Activated T-cell treated with anti-CD3 and anti-CD28 coated beads, Interleukin-2, amount 50 U/mL, for 72 hours (primary cell): ENCODE measurements around the gene ACACA. TPM values are rescaled to one million over a fixed set of nuclear protein-coding genes. Genes with fewer than 3 reads are reported as not detected.
A peak's percentile ranks its signal among the peaks of the same experiment; 100 is the strongest.
"Not testable (repeated sequence)": the region's sequence is repeated elsewhere in the genome, so short reads cannot be mapped to it uniquely, and the experiment has no call there.

Experiments
- ATAC-seq, 2 donors: fragments of 150-1000 bp; cut with Tn5 transposase; replicated peaks in 1 of 2; 2 replicates each; pipeline ENCODE4 v1.10.0; 2021; ENCODE audit warnings: moderate library complexity in 2 of 2, mild to moderate bottlenecking in 1 of 2
- DNase-seq, 2 donors: peaks; one replicate each; pipeline ENCODE4 v3.0.0; 2021 to 2022; ENCODE audit warnings: mixed read lengths in 1 of 2
- H3K27ac Mint-ChIP-seq: one replicate; pipeline ENCODE4 v1.8.0; 2022; ENCODE audit warnings: mild to moderate bottlenecking, moderate library complexity, mixed read lengths
- H3K27me3 Mint-ChIP-seq: one replicate; pipeline ENCODE4 v1.8.0; 2022; ENCODE audit warnings: low read depth, mixed read lengths
- H3K36me3 Mint-ChIP-seq, 2 donors: one replicate each; pipeline ENCODE4 v1.8.0; 2022; ENCODE audit warnings: mixed read lengths in 2 of 2, mild to moderate bottlenecking in 1 of 2; ENCODE audit not compliant: insufficient read depth in 2 of 2
- H3K4me1 Mint-ChIP-seq: one replicate; pipeline ENCODE4 v1.8.0; 2022; ENCODE audit warnings: low read depth, mixed read lengths
- H3K4me3 Mint-ChIP-seq, 2 donors: one replicate each; pipeline ENCODE4 v1.8.0; 2022; ENCODE audit warnings: mild to moderate bottlenecking in 2 of 2, mixed read lengths in 2 of 2, moderate library complexity in 2 of 2
- H3K9me3 Mint-ChIP-seq, 2 donors: one replicate each; pipeline ENCODE4 v1.8.0; 2022; ENCODE audit warnings: mixed read lengths in 2 of 2
- total RNA-seq, 2 donors: library from RNA; stranded (reverse); gene quantifications; one replicate each; pipeline ENCODE4 v1.2.3, GENCODE V29; 2022

Gene ACACA
- 10 to 100 TPM; 53.2 to 53.3 TPM for total RNA-seq

DNA sequence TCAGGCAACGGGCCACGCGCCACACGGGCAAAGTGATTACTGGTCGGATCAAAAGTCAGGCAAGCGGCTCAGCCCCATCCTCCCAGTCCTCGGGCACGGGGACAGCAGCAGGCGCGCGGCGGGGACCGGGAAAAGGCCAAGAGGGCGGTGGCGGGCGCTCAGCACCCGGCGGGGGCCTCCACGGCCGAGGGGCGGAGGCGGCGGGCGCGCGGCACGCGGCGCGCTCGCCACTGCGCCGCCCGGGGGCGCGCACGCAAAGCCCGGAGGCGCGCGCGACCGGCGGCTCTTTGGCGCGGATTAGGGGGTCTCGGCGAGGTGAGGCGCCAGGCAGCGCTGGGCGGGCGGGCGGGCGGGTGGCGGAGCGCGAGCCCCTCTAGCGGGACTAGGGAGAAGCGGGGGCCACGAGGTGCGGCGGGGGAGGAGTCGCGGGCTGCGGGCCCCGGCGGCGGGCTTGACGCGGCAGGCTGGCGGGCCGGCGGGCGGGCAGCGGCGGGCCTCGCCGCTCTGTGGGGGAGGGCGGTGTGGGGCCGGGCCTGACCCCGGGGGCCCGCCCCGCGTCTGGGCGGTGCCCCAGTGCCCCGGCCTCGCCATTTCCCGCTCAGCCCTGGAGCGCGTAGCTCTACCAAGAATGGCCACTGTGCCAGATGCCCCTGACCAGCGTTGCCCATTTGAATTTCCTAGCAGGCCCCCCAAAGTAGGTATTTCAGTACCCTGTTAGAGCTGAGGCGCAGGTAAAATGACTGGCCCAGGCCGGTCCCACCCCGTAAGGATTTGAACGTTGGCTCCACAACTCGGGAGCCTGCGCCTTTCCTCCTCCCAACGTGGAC lies at the start of gene ACACA, which contains the start of gene TADA2A:
TSS of gene ACACA (minus strand) at position 202 of the 827 bp plus-strand sequence. CDS start 537 bp downstream, outside the sequence.
TSS of gene TADA2A (plus strand) at position 252 of the 827 bp plus-strand sequence. CDS start 4,480 bp downstream, outside the sequence.
- Mint-ChIP-seq H3K36me3 (peaks cover 10 to 24% of the 10 kb centered on the region in 2 donors), H3K4me3 (peak within 1 kb of the TSS; percentile 95 to 96), H3K4me1 (peaks cover 69% of the 10 kb centered on the region), H3K27me3 (no peaks in the 10 kb centered on the region), H3K9me3 (no peaks in the 10 kb centered on the region), H3K27ac (peak within 1 kb of the TSS; percentile 93)
- ATAC-seq (peak; percentile 94 to 96), DNase-seq (peak; percentile 86 to 90)

DNA sequence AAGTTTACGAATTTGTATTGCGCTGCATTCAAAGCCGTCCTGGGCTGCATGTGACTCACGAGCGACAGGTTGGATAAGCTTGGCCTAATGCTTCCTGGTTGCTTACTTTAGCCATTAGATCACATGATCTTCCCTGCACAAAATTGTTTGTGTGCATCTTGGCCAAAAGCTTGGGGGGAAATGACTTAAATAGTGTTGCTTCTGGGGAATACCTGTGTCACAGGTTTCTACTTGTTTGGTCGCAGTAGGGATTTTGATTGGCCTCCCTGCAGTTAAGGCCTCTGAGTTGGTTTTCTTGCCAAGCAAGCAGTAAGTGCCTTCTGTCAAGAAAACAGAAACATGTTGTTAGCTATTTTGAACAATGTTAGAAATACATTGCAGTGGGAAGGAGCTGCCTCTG lies 43.5 kb upstream of the ACACA start:
- Mint-ChIP-seq H3K27me3 (no peaks in the 10 kb centered on the region), H3K4me1 (no peaks in the 10 kb centered on the region), H3K27ac (no peak overlapping the region), H3K36me3 (peaks cover 0 to 9% of the 10 kb centered on the region in 2 donors), H3K4me3 (no peak overlapping the region), H3K9me3 (no peaks in the 10 kb centered on the region)
- ATAC-seq, result no peak
- no peak for DNase-seq

DNA sequence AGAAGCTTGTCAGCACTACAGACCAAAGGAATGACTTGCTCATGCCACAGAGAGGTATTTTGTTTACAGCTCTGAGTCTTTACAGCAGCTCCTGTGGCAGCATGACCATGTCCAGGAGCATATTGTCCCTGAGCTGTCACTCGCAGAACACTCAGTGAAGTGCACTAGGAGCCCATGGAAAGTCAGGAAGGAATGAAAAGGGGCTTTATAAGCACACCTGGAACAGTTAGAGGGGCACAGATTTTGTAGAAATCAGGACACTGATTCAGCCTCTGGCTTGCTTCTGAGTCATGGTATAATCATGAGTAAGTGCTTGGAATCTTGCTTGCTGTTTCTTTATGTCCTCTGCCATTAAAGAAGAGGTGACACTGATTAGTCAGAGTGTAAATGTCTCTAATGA lies 41.0 kb upstream of the ACACA start:
- DNase-seq (no peak), ATAC-seq (peak in 1 of 2 donors; percentile 58)
- Mint-ChIP-seq H3K36me3 (peaks cover 0 to 10% of the 10 kb centered on the region in 2 donors), H3K4me3 (no peak overlapping the region), H3K27me3 (no peaks in the 10 kb centered on the region), H3K4me1 (no peaks in the 10 kb centered on the region), H3K27ac (peak overlapping the region; percentile 51), H3K9me3 (no peaks in the 10 kb centered on the region)

DNA sequence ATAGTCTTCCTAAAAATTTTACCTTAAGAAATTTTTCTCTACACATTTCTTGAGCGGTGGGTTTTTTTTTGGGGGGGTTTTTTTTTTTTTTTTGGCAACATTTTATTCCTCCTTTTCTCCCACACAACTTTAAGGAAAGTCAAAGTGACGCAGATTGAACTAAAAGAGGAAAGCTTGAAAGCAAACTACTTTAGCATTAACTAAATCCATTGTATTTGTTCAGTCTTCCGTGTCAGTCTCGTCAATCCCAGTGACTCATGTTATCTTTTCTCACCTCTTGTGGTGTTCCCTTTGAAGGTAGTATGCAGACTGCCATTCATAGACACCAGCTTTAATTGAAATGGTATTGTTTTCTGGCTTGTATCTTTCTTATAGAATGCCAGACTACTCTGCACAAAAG lies 39.4 kb upstream of the ACACA start:
- no peaks in the 10 kb centered on the region for H3K9me3 Mint-ChIP-seq
- no peaks in the 10 kb centered on the region for H3K27me3 Mint-ChIP-seq
- H3K36me3 Mint-ChIP-seq, result peaks cover 2 to 14% of the 10 kb centered on the region in 2 donors
- H3K4me1 Mint-ChIP-seq, result no peaks in the 10 kb centered on the region
- ATAC-seq, result no peak
- no peak overlapping the region for H3K4me3 Mint-ChIP-seq
- no peak overlapping the region for H3K27ac Mint-ChIP-seq
- DNase-seq, result no peak

DNA sequence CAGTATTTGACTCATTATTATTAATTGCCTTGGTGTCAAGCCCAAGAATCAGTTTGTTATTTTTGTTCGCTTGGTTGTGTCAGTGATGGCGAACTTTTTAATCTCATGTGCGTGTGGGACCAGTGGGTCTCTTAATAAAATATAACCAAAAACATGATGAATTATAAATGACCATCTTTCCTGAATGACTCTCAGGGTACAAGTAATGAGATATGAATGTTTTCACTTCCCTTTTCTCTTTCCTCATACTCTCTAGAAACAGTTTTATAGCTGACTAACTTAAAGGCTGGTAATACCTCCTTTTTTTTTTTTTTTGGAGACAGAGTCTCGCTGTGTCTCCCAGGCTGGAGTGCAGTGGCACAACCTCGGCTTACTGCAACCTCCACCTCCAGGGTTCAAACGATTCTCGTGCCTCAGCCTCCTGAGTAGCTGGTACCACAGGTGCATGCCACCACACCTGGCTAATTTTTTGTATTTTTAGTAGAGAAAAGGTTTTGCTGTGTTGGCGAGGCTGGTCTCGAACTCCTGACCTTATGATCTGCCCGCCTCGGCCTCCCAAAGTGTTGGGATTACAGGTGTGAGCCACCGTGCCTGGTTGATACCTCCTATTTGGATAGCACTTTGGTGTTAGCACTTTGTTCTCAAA lies 34.9 kb upstream of the ACACA start:
- DNase-seq, H3K27me3 Mint-ChIP-seq, H3K4me3 Mint-ChIP-seq, H3K9me3 Mint-ChIP-seq, H3K4me1 Mint-ChIP-seq, H3K27ac Mint-ChIP-seq, ATAC-seq: not testable (repeated sequence)
- peaks cover 8 to 23% of the 10 kb centered on the region in 2 donors for H3K36me3 Mint-ChIP-seq

DNA sequence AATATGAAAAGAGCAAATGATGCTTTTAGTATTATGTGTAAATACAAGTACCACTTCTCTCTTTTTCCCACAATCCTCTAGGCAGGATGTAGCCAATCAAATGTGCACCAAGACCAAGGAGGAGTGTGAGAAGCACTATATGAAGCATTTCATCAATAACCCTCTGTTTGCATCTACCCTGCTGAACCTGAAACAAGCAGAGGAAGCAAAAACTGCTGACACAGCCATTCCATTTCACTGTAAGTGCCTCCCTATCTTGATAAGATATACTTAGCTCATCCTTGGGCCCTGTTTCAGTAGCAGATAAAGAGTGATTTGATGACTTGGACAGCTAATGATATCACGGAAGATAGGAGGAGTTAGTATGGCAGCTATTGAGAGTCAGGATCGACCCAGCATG lies 33.8 kb upstream of the ACACA start:
- H3K27ac Mint-ChIP-seq, result no peak overlapping the region

DNA sequence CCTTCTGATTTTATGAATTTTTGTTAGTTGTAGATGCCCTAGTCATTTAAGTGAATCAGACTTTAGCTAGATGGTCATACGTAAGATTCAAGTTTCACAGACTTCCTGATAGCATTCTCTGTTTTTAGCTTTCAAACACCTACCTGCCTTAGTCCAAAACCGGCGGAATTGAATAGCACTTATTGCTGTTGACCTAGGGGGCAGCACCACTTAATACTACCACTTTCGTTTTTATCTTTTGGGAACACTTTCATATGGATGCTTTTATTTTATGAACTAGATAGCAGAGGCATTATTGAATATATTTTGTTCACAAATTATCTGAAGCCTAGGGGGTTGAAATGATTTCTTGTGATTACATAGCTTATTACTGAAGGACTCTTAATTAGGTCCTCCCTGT lies 31.5 kb upstream of the ACACA start:
- H3K27me3 Mint-ChIP-seq, result no peaks in the 10 kb centered on the region
- no peaks in the 10 kb centered on the region for H3K4me1 Mint-ChIP-seq
- H3K36me3 Mint-ChIP-seq, result peaks cover 11 to 24% of the 10 kb centered on the region in 2 donors
- no peak for DNase-seq
- no peak overlapping the region for H3K27ac Mint-ChIP-seq
- H3K4me3 Mint-ChIP-seq, result no peak overlapping the region
- no peak for ATAC-seq
- no peaks in the 10 kb centered on the region for H3K9me3 Mint-ChIP-seq

More for the DNA sequence above, 33.8 kb upstream of the ACACA start:
- H3K4me3 Mint-ChIP-seq, result no peak overlapping the region
- no peaks in the 10 kb centered on the region for H3K9me3 Mint-ChIP-seq
- ATAC-seq (peak in 1 of 2 donors; percentile 25), DNase-seq (no peak)
- H3K27me3 Mint-ChIP-seq, result no peaks in the 10 kb centered on the region
- H3K4me1 Mint-ChIP-seq, result no peaks in the 10 kb centered on the region
- H3K36me3 Mint-ChIP-seq, result peaks cover 10 to 25% of the 10 kb centered on the region in 2 donors

DNA sequence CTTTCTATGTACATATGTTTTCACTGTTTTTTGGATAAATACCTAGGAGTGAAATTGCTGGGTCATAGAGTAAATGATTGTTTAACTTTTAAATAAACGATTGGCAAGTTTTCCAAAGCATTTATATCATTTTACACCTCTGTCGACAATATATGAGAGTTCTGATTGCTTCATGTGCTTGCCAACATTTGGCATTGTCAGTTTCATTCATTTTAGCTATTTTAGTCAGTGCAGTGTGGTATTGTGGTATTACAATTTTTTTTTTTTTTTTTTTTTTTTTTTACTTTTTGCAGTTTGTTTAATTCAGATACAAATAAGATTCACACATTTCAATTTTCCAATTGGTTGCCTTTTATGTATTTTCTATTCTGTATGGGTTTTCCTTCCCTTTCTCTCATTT lies 26.0 kb upstream of the ACACA start:
- Mint-ChIP-seq H3K4me1 (peaks cover 24% of the 10 kb centered on the region), H3K27ac (no peak overlapping the region), H3K4me3 (no peak overlapping the region), H3K9me3 (no peaks in the 10 kb centered on the region), H3K36me3 (peaks cover 3 to 16% of the 10 kb centered on the region in 2 donors), H3K27me3 (no peaks in the 10 kb centered on the region)
- no peak for DNase-seq
- no peak for ATAC-seq

DNA sequence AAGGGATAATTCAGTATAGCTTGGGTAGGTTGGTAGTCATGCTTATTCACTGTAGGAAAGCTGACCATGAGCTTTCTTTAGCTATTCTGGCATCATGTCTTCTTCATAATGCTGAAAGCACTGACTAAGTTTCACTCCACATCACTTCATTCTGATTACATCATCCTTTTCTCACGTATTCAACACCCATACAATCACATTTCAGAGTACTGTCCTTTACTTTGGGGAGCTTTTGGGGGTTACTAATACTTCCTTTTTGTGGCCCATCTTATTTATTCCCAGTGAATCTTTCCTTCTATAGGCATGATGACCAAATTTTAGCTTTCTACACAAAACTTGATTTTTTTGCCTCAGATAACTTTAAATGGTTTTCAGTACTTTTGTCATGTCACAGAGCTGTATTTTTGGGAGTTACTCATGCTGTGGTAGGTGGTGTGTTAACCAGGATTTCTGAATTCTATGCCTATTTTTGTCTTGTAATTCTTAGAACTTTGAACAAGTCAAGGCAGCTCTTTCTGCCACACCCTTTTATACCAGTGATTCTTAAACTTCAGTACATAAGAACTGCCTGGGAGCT lies 23.5 kb upstream of the ACACA start:
- peaks cover 24% of the 10 kb centered on the region for H3K4me1 Mint-ChIP-seq
- peak overlapping the region; percentile 99 for H3K27ac Mint-ChIP-seq
- H3K4me3 Mint-ChIP-seq, result peak overlapping the region; percentile 45 to 91
- ATAC-seq (peak; percentile 92), DNase-seq (peak in 1 of 2 donors; percentile 9)
- H3K27me3 Mint-ChIP-seq, result no peaks in the 10 kb centered on the region
- H3K9me3 Mint-ChIP-seq, result no peaks in the 10 kb centered on the region
- peaks cover 2 to 16% of the 10 kb centered on the region in 2 donors for H3K36me3 Mint-ChIP-seq

DNA sequence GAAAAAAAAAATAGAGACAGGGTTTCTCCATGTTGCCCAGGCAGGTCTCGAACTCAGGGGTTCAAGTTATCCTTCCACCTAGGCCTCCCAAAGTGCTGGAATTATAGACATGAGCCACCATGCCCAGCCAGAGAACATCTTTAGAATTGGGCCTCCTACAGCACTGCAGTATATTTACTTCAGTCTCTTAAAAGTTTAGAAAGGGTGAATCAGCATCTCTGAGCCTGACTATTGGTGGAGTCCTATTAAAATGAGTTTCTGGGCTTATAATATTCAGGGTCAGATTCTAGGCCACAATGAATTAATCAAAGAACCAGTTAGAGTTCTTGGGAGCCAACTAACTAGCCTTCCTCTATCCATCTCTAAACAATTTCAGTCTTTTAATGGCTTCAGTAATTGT lies 22.8 kb upstream of the ACACA start:
- Mint-ChIP-seq H3K27ac (peak overlapping the region; percentile 99), H3K36me3 (peaks cover 2 to 21% of the 10 kb centered on the region in 2 donors), H3K4me3 (peak overlapping the region; percentile 35 to 91), H3K27me3 (no peaks in the 10 kb centered on the region), H3K9me3 (no peaks in the 10 kb centered on the region), H3K4me1 (peaks cover 24% of the 10 kb centered on the region)
- ATAC-seq, result no peak
- no peak for DNase-seq

DNA sequence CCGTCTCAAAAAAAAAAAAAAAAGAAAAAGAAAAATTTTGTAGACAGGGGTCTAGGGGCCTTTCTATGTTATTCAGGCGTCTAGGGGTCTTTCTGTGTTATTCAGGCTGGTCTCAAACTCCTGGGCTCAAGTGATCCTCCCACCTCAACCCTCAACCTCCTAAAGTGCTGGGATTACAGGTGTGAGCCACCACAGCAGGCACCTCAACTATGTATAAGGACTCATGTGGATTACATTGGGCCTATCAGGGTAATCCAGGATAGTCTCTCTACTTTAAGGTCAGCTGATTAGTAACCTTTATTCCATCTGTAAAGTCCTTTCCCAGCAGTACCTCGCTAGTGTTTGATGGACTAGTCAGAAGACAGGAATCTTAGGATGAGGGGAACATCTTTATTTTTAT lies 22.4 kb upstream of the ACACA start:
- no peak overlapping the region for H3K4me3 Mint-ChIP-seq
- DNase-seq (no peak), ATAC-seq (no peak)
- no peak overlapping the region for H3K27ac Mint-ChIP-seq
- H3K27me3 Mint-ChIP-seq, result no peaks in the 10 kb centered on the region
- H3K36me3 Mint-ChIP-seq, result peaks cover 2 to 20% of the 10 kb centered on the region in 2 donors
- H3K9me3 Mint-ChIP-seq, result no peaks in the 10 kb centered on the region
- peaks cover 24% of the 10 kb centered on the region for H3K4me1 Mint-ChIP-seq

DNA sequence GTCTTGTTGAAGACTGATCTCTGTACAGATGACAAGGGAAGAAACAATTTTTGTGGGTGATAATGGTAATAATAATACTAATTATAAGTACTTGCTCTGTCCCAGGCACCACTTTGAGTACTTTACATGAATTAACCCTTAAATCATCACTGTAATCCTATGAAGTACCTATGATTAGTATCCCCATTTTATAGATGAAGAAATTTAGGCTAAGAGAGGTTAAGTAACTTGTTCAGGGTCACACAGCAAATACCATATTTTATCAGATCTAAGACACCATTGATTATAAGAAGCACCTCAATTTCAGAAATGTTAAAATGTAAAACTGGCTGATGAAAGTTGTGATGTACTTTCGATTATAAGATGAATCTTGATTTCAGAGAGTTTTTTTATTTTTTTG lies 18.6 kb upstream of the ACACA start:
- DNase-seq, result no peak
- no peak for ATAC-seq
- Mint-ChIP-seq H3K36me3 (peaks cover 0 to 15% of the 10 kb centered on the region in 2 donors), H3K4me1 (peaks cover 9% of the 10 kb centered on the region), H3K9me3 (no peaks in the 10 kb centered on the region), H3K27me3 (no peaks in the 10 kb centered on the region), H3K4me3 (no peak overlapping the region), H3K27ac (no peak overlapping the region)
